IMR-90 (cell line): ENCODE data around the gene FCHSD2. TPM values are rescaled to one million over a fixed set of nuclear protein-coding genes. Genes with fewer than 3 reads are reported as not detected.

ENCODE experiments used
- ATAC-seq: fragments of 200-7000 bp; cut with Tn5 transposase; 2 replicates; pipeline ENCODE4 v1.9.1; 2020; ENCODE audit warnings: low read depth, mild to moderate bottlenecking, moderate library complexity
- BruUV-seq: library from RNA; stranded (reverse); fragments of 400-500 nt; replicated peaks from 2 replicates; lab custom pipeline; 2021; lab: Mats Ljungman, UMichigan
- CTCF ChIA-PET: fragments of 300-600 bp; formaldehyde crosslinking; extraction: SDS; loops from one replicate; lab custom pipeline; 2021; ENCODE audit warnings: antibody characterized with exemption; lab: Yijun Ruan, JAX
- POLR2A ChIA-PET: fragments of 300-600 bp; sonication (Branson Sonifier 250); formaldehyde crosslinking; loops from one replicate; lab custom pipeline; 2022; ENCODE audit warnings: antibody characterized with exemption; ENCODE audit not compliant: unreplicated experiment; lab: Charles Lee
- DNase-seq: peaks from one replicate; pipeline ENCODE4 v3.0.0; 2013
- H2AFZ ChIP-seq: replicated peaks from 2 replicates; pipeline ENCODE3; 2013; ENCODE audit warnings: low read length, mild to moderate bottlenecking; ENCODE audit not compliant: poor library complexity
- H2AK5ac ChIP-seq: 2 replicates; pipeline ENCODE4 v1.6.1; 2013; ENCODE audit warnings: low read depth, low read length, inconsistent platforms
- H2AK9ac ChIP-seq: replicated peaks from 2 replicates; pipeline ENCODE3; 2013; ENCODE audit warnings: mild to moderate bottlenecking, low read depth, low read length, moderate library complexity; ENCODE audit not compliant: poor library complexity
- H2BK120ac ChIP-seq: 2 replicates; pipeline ENCODE4 v1.6.1; 2013; ENCODE audit warnings: low read depth, low read length, inconsistent platforms
- H2BK15ac ChIP-seq: 3 replicates; pipeline ENCODE4 v1.6.1; 2013; ENCODE audit warnings: low read depth, low read length, inconsistent platforms
- H2BK20ac ChIP-seq: 2 replicates; pipeline ENCODE4 v1.6.1; 2013; ENCODE audit warnings: low read depth, mild to moderate bottlenecking, inconsistent platforms, low read length, moderate library complexity
- H2BK5ac ChIP-seq: 2 replicates; pipeline ENCODE4 v1.6.1; 2013; ENCODE audit warnings: mild to moderate bottlenecking, low read depth, low read length, inconsistent platforms; ENCODE audit not compliant: poor library complexity, severe bottlenecking
- H3K14ac ChIP-seq: replicated peaks from 2 replicates; pipeline ENCODE4 v1.6.1; 2013; ENCODE audit warnings: low read depth, low read length, inconsistent platforms
- H3K18ac ChIP-seq: 2 replicates; pipeline ENCODE4 v1.6.1; 2013; ENCODE audit warnings: low read depth, low read length, control low read depth
- H3K23ac ChIP-seq: 2 replicates; pipeline ENCODE4 v1.6.1; 2013; ENCODE audit warnings: low read depth, low read length, inconsistent platforms
- H3K27ac ChIP-seq: 2 replicates; pipeline ENCODE4 v1.5.1; 2013; ENCODE audit warnings: mild to moderate bottlenecking, control low read depth, low read length; ENCODE audit not compliant: insufficient read depth
- H3K27me3 ChIP-seq: 2 replicates; pipeline ENCODE4 v1.6.1; 2013; ENCODE audit warnings: low read length; ENCODE audit not compliant: control insufficient read depth, insufficient read depth
- H3K36me3 ChIP-seq: 2 replicates; pipeline ENCODE4 v1.6.1; 2013; ENCODE audit warnings: low read length, mixed read lengths; ENCODE audit not compliant: control insufficient read depth, insufficient read depth
- H3K4ac ChIP-seq: 2 replicates; pipeline ENCODE4 v1.6.1; 2013; ENCODE audit warnings: low read depth, low read length, inconsistent platforms
- H3K4me1 ChIP-seq: 2 replicates; pipeline ENCODE4 v1.6.1; 2013; ENCODE audit warnings: low read length, mixed read lengths; ENCODE audit not compliant: control insufficient read depth, insufficient read depth
- H3K4me2 ChIP-seq: 2 replicates; pipeline ENCODE4 v1.6.1; 2013; ENCODE audit warnings: low read depth, mild to moderate bottlenecking, control low read depth, low read length, moderate library complexity
- H3K4me3 ChIP-seq: 2 replicates; pipeline ENCODE4 v1.5.1; 2013; ENCODE audit warnings: low read depth, mild to moderate bottlenecking, control low read depth, low read length, moderate library complexity; ENCODE audit not compliant: insufficient read depth
- H3K56ac ChIP-seq: 2 replicates; pipeline ENCODE4 v1.6.1; 2013; ENCODE audit warnings: low read length, inconsistent platforms; ENCODE audit not compliant: insufficient read depth; ENCODE audit errors: extremely low read depth
- H3K79me1 ChIP-seq, 2 experiments: 2 replicates each; pipeline ENCODE4 v1.6.1; 2013; ENCODE audit warnings: low read length in 2 of 2, inconsistent platforms in 1 of 2, low read depth in 1 of 2
- H3K9ac ChIP-seq: 2 replicates; pipeline ENCODE4 v1.6.1; 2013; ENCODE audit warnings: low read depth, low read length, control low read depth
- H3K9me1 ChIP-seq: 2 replicates; pipeline ENCODE4 v1.6.1; 2013; ENCODE audit warnings: low read length, inconsistent platforms; ENCODE audit not compliant: insufficient read depth
- H3K9me3 ChIP-seq: 2 replicates; pipeline ENCODE4 v1.6.1; 2013; ENCODE audit warnings: low read length; ENCODE audit not compliant: control insufficient read depth, insufficient read depth
- H4K20me1 ChIP-seq: 2 replicates; pipeline ENCODE4 v1.6.1; 2013; ENCODE audit warnings: low read length, inconsistent platforms; ENCODE audit not compliant: insufficient read depth
- H4K5ac ChIP-seq: 2 replicates; pipeline ENCODE4 v1.6.1; 2013; ENCODE audit warnings: mild to moderate bottlenecking, low read depth, low read length, control low read depth
- H4K8ac ChIP-seq, 2 experiments: 2 replicates each; pipeline ENCODE4 v1.6.1; 2013; ENCODE audit warnings: low read depth in 2 of 2, low read length in 2 of 2, control low read depth in 1 of 2, inconsistent platforms in 1 of 2
- H4K91ac ChIP-seq: 2 replicates; pipeline ENCODE4 v1.6.1; 2013; ENCODE audit warnings: low read depth, low read length, inconsistent platforms; ENCODE audit not compliant: insufficient read depth
- BHLHE40 ChIP-seq: fragments of 150-350 bp; IDR thresholded peaks from 2 replicates; pipeline ENCODE4 v1.6.1; 2016; ENCODE audit warnings: mild to moderate bottlenecking, low read depth, low read length
- CEBPB ChIP-seq: IDR thresholded peaks from 2 replicates; pipeline ENCODE4 v1.6.1; 2012; ENCODE audit warnings: low read depth, low read length, improper control_type of control experiment
- CHD1 ChIP-seq: IDR thresholded peaks from 2 replicates; pipeline ENCODE4 v1.6.1; 2012; ENCODE audit warnings: low read depth, low read length, improper control_type of control experiment
- ELK1 ChIP-seq: fragments of 150-350 bp; IDR thresholded peaks from 2 replicates; pipeline ENCODE4 v1.6.1; 2016; ENCODE audit warnings: low read depth, mild to moderate bottlenecking, low read length, moderate library complexity, borderline replicate concordance
- FOS ChIP-seq: fragments of 150-350 bp; IDR thresholded peaks from 2 replicates; pipeline ENCODE4 v1.6.1; 2016; ENCODE audit warnings: low read depth, low read length
- MAZ ChIP-seq: IDR thresholded peaks from 2 replicates; pipeline ENCODE4 v1.6.1; 2012; ENCODE audit warnings: low read depth, mild to moderate bottlenecking, low read length, improper control_type of control experiment, moderate library complexity, borderline replicate concordance
- MXI1 ChIP-seq: IDR thresholded peaks from 2 replicates; pipeline ENCODE4 v1.6.1; 2012; ENCODE audit warnings: low read depth, mild to moderate bottlenecking, low read length, moderate library complexity, borderline replicate concordance
- NFE2L2 ChIP-seq: fragments of 150-350 bp; IDR thresholded peaks from 2 replicates; pipeline ENCODE4 v1.6.1; 2016; ENCODE audit warnings: low read depth, mild to moderate bottlenecking, low read length
- POLR2A ChIP-seq: IDR thresholded peaks from 2 replicates; pipeline ENCODE4 v1.6.1; 2012; ENCODE audit warnings: mild to moderate bottlenecking, low read depth, low read length
- RAD21 ChIP-seq: IDR thresholded peaks from 2 replicates; pipeline ENCODE4 v1.6.1; 2012; ENCODE audit warnings: low read length, improper control_type of control experiment
- RCOR1 ChIP-seq: IDR thresholded peaks from 2 replicates; pipeline ENCODE4 v1.6.1; 2012; ENCODE audit warnings: mild to moderate bottlenecking, low read length, improper control_type of control experiment; ENCODE audit not compliant: insufficient replicate concordance
- RFX5 ChIP-seq: IDR thresholded peaks from 2 replicates; pipeline ENCODE4 v1.8.0; 2012; ENCODE audit warnings: low read depth, mild to moderate bottlenecking, low read length, moderate library complexity
- SMC3 ChIP-seq: fragments of 150-350 bp; IDR thresholded peaks from 2 replicates; pipeline ENCODE4 v1.6.1; 2016; ENCODE audit warnings: low read depth, mild to moderate bottlenecking, antibody characterized with exemption, low read length, moderate library complexity
- WGBS, 2 experiments: methylation state at CpG; one replicate each; pipeline versions ENCODE4 v1.1.5 to v1.1.7; 2013; ENCODE audit warnings: missing lambda C conversion rate in 2 of 2; ENCODE audit not compliant: insufficient read length in 1 of 2; ENCODE audit errors: extremely low coverage in 2 of 2; 5-methylcytosine and 5-hydroxymethylcytosine counted together
- dilution Hi-C: fragments of 300-500 bp; cut with HindIII; formaldehyde crosslinking; loops from one replicate; pipeline ENCODE4 v1.14.3; 2018; ENCODE audit warnings: low sequenced_read_pairs; ENCODE audit not compliant: unreplicated experiment
- in situ Hi-C: fragments of 300-500 bp; cut with MboI; formaldehyde crosslinking; loops from 3 replicates; pipeline ENCODE4 v1.14.3; 2019; ENCODE audit warnings: low sequenced_read_pairs, inconsistent platforms, mixed read lengths
- intact Hi-C: fragments of 100-400 bp; cut with micrococcal nuclease; formaldehyde crosslinking; loops from 2 replicates; pipeline ENCODE4 v1.10.0; 2022
- polyA plus RNA-seq, 3 experiments: library from polyadenylated mRNA; depleted of rRNA; stranded (reverse); fragments of >200 nt; gene quantifications; 2 replicates each; pipeline ENCODE4 v1.2.3, GENCODE V29; 2012; ENCODE audit warnings: low replicate concordance in 1 of 3
- total RNA-seq: library from RNA; depleted of rRNA; stranded (reverse); fragments of >200 nt; gene quantifications from 2 replicates; pipeline ENCODE4 v1.2.3, GENCODE V29; 2012
- TF ChIP-seq, protein P1 (sequence below): fragments of 150-350 bp; IDR thresholded peaks from 2 replicates; pipeline ENCODE4 v1.6.1; 2017; ENCODE audit warnings: mild to moderate bottlenecking, antibody characterized with exemption, low read length, low read depth
- TF ChIP-seq, protein P2 (sequence below): conservative IDR thresholded peaks from 2 replicates; pipeline ENCODE4 v1.5.1; 2012; ENCODE audit warnings: mild to moderate bottlenecking, low read depth, low read length, improper control_type of control experiment

The FCHSD2 gene
- total and polyA plus RNA-seq, 2 of the 4 experiments (the other 2 are of a cell fraction) = 5.9 to 18.7 TPM

GRCh38 chr11:72826191-72826941 is 315.8 kb downstream of the FCHSD2 start:
- no peak overlapping the region for H2BK20ac ChIP-seq
- H4K8ac ChIP-seq = no peak overlapping the region
- no peak overlapping the region for H4K91ac ChIP-seq
- no peak for ATAC-seq
- no peak overlapping the region for H2BK5ac ChIP-seq
- no peaks in the 10 kb centered on the region for H3K36me3 ChIP-seq
- no peak overlapping the region for H4K5ac ChIP-seq
- in situ Hi-C loops = loop anchor here (5.0 kb wide), 1 partner anchor 416 kb away; no protein-coding TSS in a partner anchor
- no peaks in the 10 kb centered on the region; a peak in 1 of 4 replicates for H3K79me1 ChIP-seq
- H3K9ac ChIP-seq = no peak overlapping the region
- no peak overlapping the region for H2AK9ac ChIP-seq
- no TSS peak for BruUV-seq
- H2AFZ ChIP-seq = no peak overlapping the region
- no peak overlapping the region for H3K27ac ChIP-seq
- H2BK120ac ChIP-seq = no peak overlapping the region
- CTCF ChIA-PET = interaction anchor here (2.8 kb wide), 1 partner anchor 352 kb away, joined by 11 read pairs; no protein-coding TSS in a partner anchor
- H3K27me3 ChIP-seq = no peaks in the 10 kb centered on the region
- H3K9me3 ChIP-seq = no peaks in the 10 kb centered on the region
- H3K4me3 ChIP-seq = no peak overlapping the region
- WGBS, 2 experiments = 90% methylated on average over 2 of the region's 15 CpGs; no CpG with 5 or more reads in 1 of the 2 experiments
- POLR2A ChIA-PET = no interaction called here
- H3K4me2 ChIP-seq = no peak overlapping the region
- no peak overlapping the region for H3K23ac ChIP-seq
- H3K18ac ChIP-seq = no peak overlapping the region
- H3K4me1 ChIP-seq = peaks cover 6% of the 10 kb centered on the region
- no peak overlapping the region for H3K4ac ChIP-seq
- no peak for DNase-seq
- intact Hi-C loops = no loop called here
- H2AK5ac ChIP-seq = no peak overlapping the region
- no peak overlapping the region for H3K14ac ChIP-seq
- H3K9me1 ChIP-seq = peaks cover 3% of the 10 kb centered on the region
- no peak overlapping the region for H3K56ac ChIP-seq
- H2BK15ac ChIP-seq = no peak overlapping the region
- dilution Hi-C loops = no loop called here
- H4K20me1 ChIP-seq = peaks cover 5% of the 10 kb centered on the region; the same call in 1 of the 2 replicates
- TF ChIP-seq MXI1 (no peak), POLR2A (no peak), CEBPB (no peak), BHLHE40 (no peak), RFX5 (no peak), ELK1 (no peak), RAD21 (no peak), RCOR1 (no peak), SMC3 (no peak), CHD1 (no peak), MAZ (no peak), NFE2L2 (no peak), FOS (no peak)
- TF ChIP-seq, protein P1, sequence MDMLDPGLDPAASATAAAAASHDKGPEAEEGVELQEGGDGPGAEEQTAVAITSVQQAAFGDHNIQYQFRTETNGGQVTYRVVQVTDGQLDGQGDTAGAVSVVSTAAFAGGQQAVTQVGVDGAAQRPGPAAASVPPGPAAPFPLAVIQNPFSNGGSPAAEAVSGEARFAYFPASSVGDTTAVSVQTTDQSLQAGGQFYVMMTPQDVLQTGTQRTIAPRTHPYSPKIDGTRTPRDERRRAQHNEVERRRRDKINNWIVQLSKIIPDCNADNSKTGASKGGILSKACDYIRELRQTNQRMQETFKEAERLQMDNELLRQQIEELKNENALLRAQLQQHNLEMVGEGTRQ = no peak
- TF ChIP-seq, protein P2, sequence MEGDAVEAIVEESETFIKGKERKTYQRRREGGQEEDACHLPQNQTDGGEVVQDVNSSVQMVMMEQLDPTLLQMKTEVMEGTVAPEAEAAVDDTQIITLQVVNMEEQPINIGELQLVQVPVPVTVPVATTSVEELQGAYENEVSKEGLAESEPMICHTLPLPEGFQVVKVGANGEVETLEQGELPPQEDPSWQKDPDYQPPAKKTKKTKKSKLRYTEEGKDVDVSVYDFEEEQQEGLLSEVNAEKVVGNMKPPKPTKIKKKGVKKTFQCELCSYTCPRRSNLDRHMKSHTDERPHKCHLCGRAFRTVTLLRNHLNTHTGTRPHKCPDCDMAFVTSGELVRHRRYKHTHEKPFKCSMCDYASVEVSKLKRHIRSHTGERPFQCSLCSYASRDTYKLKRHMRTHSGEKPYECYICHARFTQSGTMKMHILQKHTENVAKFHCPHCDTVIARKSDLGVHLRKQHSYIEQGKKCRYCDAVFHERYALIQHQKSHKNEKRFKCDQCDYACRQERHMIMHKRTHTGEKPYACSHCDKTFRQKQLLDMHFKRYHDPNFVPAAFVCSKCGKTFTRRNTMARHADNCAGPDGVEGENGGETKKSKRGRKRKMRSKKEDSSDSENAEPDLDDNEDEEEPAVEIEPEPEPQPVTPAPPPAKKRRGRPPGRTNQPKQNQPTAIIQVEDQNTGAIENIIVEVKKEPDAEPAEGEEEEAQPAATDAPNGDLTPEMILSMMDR = no peak
